Upper lobe of left lung (tissue), 6 donors: ENCODE measurements around the gene ERICH6B. TPM values are rescaled to one million over a fixed set of nuclear protein-coding genes. Genes with fewer than 3 reads are reported as not detected.

Experiments used
- ATAC-seq, 2 donors: fragments of 200-7000 bp; cut with Tn5 transposase; one replicate each; pipeline ENCODE4 v1.9.1; 2022; ENCODE audit warnings: mild to moderate bottlenecking in 2 of 2, moderate library complexity in 2 of 2; ENCODE audit not compliant: low FRiP score in 2 of 2
- DNase-seq, 2 donors: peaks; one replicate each; pipeline ENCODE4 v3.0.0-alpha.2; 2019 to 2020
- H3K27ac ChIP-seq, 4 donors: fragments of 200-600 bp; sonication (generic); one replicate each; pipeline ENCODE4 v1.5.1; 2016 to 2019
- H3K27me3 ChIP-seq, 4 donors: fragments of 200-600 bp; sonication (generic); one replicate each; pipeline ENCODE4 v1.5.1; 2017 to 2019
- H3K36me3 ChIP-seq, 4 donors: fragments of 200-600 bp; sonication (generic); one replicate each; pipeline ENCODE4 v1.5.1; 2016 to 2019
- H3K4me1 ChIP-seq, 4 donors: fragments of 200-600 bp; sonication (generic); one replicate each; pipeline ENCODE4 v1.5.1; 2018 to 2019
- H3K4me3 ChIP-seq, 4 donors: fragments of 200-600 bp; sonication (generic); one replicate each; pipeline ENCODE4 v1.5.1; 2017 to 2019; ENCODE audit warnings: mild to moderate bottlenecking in 2 of 4, moderate library complexity in 1 of 4
- H3K9me3 ChIP-seq, 4 donors: fragments of 200-600 bp; sonication (generic); one replicate each; pipeline ENCODE4 v1.5.1; 2018 to 2019
- CTCF ChIP-seq, 6 experiments: fragments of 450-650 bp in 4 of 6; fragments of 200-600 bp in 2 of 6; sonication (generic) in 2 of 6; IDR thresholded peaks; one replicate each; pipeline ENCODE4 v1.5.1; 2016 to 2019; ENCODE audit warnings: antibody characterized with exemption in 6 of 6
- EP300 ChIP-seq, 4 donors: sonication (generic); formaldehyde crosslinking; IDR thresholded peaks; one replicate each; pipeline ENCODE4 v1.5.1; 2017; ENCODE audit warnings: antibody characterized with exemption in 4 of 4, control low read depth in 2 of 4
- POLR2A ChIP-seq, 4 donors: fragments of 450-650 bp; IDR thresholded peaks; one replicate each; pipeline ENCODE4 v1.5.1; 2016 to 2017; ENCODE audit warnings: antibody characterized with exemption in 4 of 4, mild to moderate bottlenecking in 2 of 4
- POLR2AphosphoS5 ChIP-seq, 2 donors: sonication (generic); formaldehyde crosslinking; IDR thresholded peaks; one replicate each; pipeline ENCODE4 v1.5.1; 2017; ENCODE audit warnings: antibody characterized with exemption in 2 of 2
- WGBS, 2 donors: methylation state at CpG; one replicate each; pipeline ENCODE4 v1.1.5; 2017 to 2018; 5-methylcytosine and 5-hydroxymethylcytosine counted together
- total RNA-seq, 6 donors: library from RNA; depleted of rRNA in 4 of 6; stranded (reverse); fragments of >200 nt in 4 of 6; gene quantifications; one replicate each; pipeline versions ENCODE4 v1.1.0 to v1.2.1, GENCODE V29; 2016 to 2021
- donor health status: DM: no; HTN: no; CAD: no; lungs with moderate emphysema.
- donor health status: DM: no; HTN: yes; CAD: no; lungs with severe emphysema.

The ERICH6B gene
- total RNA-seq, 6 donors from 2014 or later = not detected

DNA sequence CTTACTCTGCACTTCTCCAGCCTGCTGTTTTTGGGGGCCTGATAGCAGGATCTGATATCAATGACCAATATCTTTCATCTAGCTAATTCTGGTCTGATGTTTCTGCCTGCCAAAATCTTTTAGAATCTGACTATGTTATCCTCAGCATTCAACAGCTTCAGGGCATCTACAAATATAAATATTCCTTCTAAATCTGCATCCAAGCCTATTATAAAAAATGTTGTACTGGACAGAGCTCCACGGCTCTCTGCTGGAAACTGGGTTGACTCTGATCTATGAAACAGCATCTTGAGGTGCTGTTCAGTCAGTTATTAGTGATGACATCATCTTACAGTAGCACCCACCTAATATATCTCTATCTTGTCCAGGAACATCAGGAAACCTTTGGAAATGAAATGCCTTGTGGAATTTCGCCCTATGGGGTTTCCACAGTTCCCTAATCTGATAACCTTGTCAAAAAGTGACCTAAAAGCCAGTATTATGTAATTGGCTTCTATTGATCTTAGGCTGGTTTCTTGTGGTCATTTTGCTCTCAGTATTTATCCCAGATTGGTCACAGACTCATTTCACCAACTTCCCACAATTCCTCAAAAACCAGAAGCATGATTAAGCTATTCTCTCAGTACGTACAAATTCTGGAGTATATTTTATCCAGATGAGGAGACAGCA lies 33.0 kb downstream of the ERICH6B start:
- no peaks in the 10 kb centered on the region for H3K36me3 ChIP-seq
- no peaks in the 10 kb centered on the region for H3K9me3 ChIP-seq
- ATAC-seq = no peak
- DNase-seq = no peak
- no peaks in the 10 kb centered on the region for H3K4me1 ChIP-seq
- no peak overlapping the region for H3K4me3 ChIP-seq
- no peak for TF ChIP-seq POLR2AphosphoS5 (IDR thresholded peaks at IDR 0.05)
- TF ChIP-seq CTCF (IDR thresholded peaks at IDR 0.05) = no peak
- TF ChIP-seq EP300 (IDR thresholded peaks at IDR 0.05) = no peak
- no peak for TF ChIP-seq POLR2A (IDR thresholded peaks at IDR 0.05)
- 81 to 82% methylated on average over 3 of the region's 3 CpGs for WGBS, 2 donors
- no peaks in the 10 kb centered on the region for H3K27me3 ChIP-seq
- no peak overlapping the region for H3K27ac ChIP-seq

GRCh38 chr13:45576466-45576865 lies 39.1 kb downstream of the ERICH6B start:
- ATAC-seq = no peak

DNA sequence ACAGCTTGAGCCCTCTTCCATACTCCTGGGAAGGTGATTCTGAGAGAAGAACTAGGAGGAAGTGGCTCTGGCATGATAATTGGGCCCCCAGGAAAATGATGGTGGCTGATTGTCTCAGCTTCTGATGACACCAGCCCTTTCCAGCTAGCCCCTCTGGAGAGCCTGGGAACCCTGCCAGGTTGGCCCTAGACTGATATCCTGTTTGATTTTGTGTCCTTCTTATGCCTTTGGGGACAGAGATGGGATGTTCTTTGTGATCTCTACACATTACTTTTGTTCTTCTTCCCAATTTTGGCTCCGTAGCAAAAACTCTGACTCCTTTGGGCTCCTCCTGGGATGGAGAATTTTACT lies 39.7 kb downstream of the ERICH6B start:
- ATAC-seq = no peak
- no peaks in the 10 kb centered on the region for H3K4me1 ChIP-seq
- no peak overlapping the region for H3K27ac ChIP-seq
- H3K36me3 ChIP-seq = no peaks in the 10 kb centered on the region
- DNase-seq = no peak
- H3K9me3 ChIP-seq = no peaks in the 10 kb centered on the region
- 70 to 76% methylated on average over 1 of the region's 1 CpG for WGBS, 2 donors
- TF ChIP-seq POLR2A (IDR thresholded peaks at IDR 0.05) = no peak
- no peak for TF ChIP-seq EP300 (IDR thresholded peaks at IDR 0.05)
- no peak for TF ChIP-seq CTCF (IDR thresholded peaks at IDR 0.05)
- no peak for TF ChIP-seq POLR2AphosphoS5 (IDR thresholded peaks at IDR 0.05)
- H3K27me3 ChIP-seq = no peaks in the 10 kb centered on the region
- no peak overlapping the region for H3K4me3 ChIP-seq

More at GRCh38 chr13:45576466-45576865, 39.1 kb downstream of the ERICH6B start:
- H3K36me3 ChIP-seq = no peaks in the 10 kb centered on the region
- H3K4me3 ChIP-seq = no peak overlapping the region
- DNase-seq = no peak
- no peaks in the 10 kb centered on the region for H3K27me3 ChIP-seq
- H3K9me3 ChIP-seq = no peaks in the 10 kb centered on the region
- H3K4me1 ChIP-seq = no peaks in the 10 kb centered on the region
- 76 to 84% methylated on average over 4 of the region's 4 CpGs for WGBS, 2 donors
- H3K27ac ChIP-seq = no peak overlapping the region
- TF ChIP-seq EP300 (IDR thresholded peaks at IDR 0.05) = no peak
- no peak for TF ChIP-seq POLR2A (IDR thresholded peaks at IDR 0.05)
- no peak for TF ChIP-seq POLR2AphosphoS5 (IDR thresholded peaks at IDR 0.05)
- TF ChIP-seq CTCF (IDR thresholded peaks at IDR 0.05) = no peak

DNA sequence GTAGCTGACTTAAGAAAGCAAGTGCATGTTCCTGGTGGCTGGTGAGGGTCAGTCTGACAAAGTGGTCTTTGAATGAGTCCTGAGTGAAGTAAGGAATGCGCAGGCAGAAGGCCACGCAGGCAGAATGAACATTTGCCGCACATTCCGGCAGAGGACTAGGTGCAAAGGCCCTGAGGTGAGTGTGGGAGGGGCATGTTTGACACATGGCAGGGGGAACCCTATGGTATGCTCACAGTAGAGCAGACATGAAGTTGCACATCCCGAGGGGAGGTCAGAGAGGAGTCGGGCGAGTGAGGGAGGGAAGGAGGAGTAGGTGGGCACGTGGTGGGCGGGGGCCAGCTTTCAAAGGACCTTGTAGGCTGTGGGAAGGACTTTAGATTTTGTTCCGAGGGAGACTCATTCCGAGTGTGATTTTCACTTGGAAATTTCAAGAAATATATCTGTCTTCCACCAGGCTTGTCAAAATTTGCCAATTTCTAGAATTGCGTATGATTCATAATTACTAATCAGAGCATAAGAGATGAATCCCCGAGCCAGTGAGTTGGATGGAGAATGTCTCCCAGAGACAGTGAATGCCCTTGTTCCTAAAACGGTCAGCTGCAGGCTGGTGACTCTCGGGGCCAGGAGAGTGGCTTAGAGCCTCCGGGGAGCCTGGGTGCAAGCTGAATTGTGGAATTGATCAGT lies 40.3 kb downstream of the ERICH6B start:
- 89 to 93% methylated on average over 15 to 16 of the region's 16 CpGs for WGBS, 2 donors
- ATAC-seq (no peak), DNase-seq (no peak)
- no peak overlapping the region for H3K4me3 ChIP-seq
- no peaks in the 10 kb centered on the region for H3K27me3 ChIP-seq
- no peak overlapping the region for H3K27ac ChIP-seq
- H3K4me1 ChIP-seq = no peaks in the 10 kb centered on the region
- TF ChIP-seq POLR2A (IDR thresholded peaks at IDR 0.05) = no peak
- no peak for TF ChIP-seq CTCF (IDR thresholded peaks at IDR 0.05)
- no peak for TF ChIP-seq POLR2AphosphoS5 (IDR thresholded peaks at IDR 0.05)
- no peak for TF ChIP-seq EP300 (IDR thresholded peaks at IDR 0.05)
- H3K36me3 ChIP-seq = no peaks in the 10 kb centered on the region
- no peaks in the 10 kb centered on the region for H3K9me3 ChIP-seq

- no peak for ATAC-seq
- TF ChIP-seq POLR2A (IDR thresholded peaks at IDR 0.05) (no peak), EP300 (IDR thresholded peaks at IDR 0.05) (no peak), CTCF (IDR thresholded peaks at IDR 0.05) (no peak), POLR2AphosphoS5 (IDR thresholded peaks at IDR 0.05) (no peak)
- Histone ChIP-seq H3K36me3 (no peaks in the 10 kb centered on the region), H3K4me1 (peaks cover 0 to 3% (median 0%) of the 10 kb centered on the region in 4 donors), H3K27ac (no peak overlapping the region), H3K9me3 (no peaks in the 10 kb centered on the region), H3K27me3 (no peaks in the 10 kb centered on the region), H3K4me3 (no peak overlapping the region)
- no peak for DNase-seq
Observed at GRCh38 chr13:45565331-45565730, 50.2 kb downstream of the ERICH6B start.
